HCT116 (cell line): Measurements from ENCODE around the gene HIPK2. TPM values are rescaled to one million over a fixed set of nuclear protein-coding genes. Genes with fewer than 3 reads are reported as not detected.

Source experiments
- ATAC-seq: fragments of 200-7000 bp; cut with Tn5 transposase; 2 replicates; pipeline ENCODE4 v1.9.1; 2020; ENCODE audit warnings: mild to moderate bottlenecking, moderate library complexity
- BruUV-seq: library from RNA; stranded (reverse); fragments of 400-500 nt; replicated peaks from 2 replicates; lab custom pipeline; 2021; lab: Mats Ljungman, UMichigan
- CTCF ChIA-PET: fragments of 300-600 bp; sonication (Branson Sonifier 250); formaldehyde crosslinking; loops from one replicate; lab custom pipeline; 2021; ENCODE audit warnings: antibody characterized with exemption; lab: Charles Lee
- POLR2A ChIA-PET: fragments of 300-600, 350-600 bp; sonication (Branson Sonifier 250); formaldehyde crosslinking; loops from one replicate; lab custom pipeline; 2021; ENCODE audit warnings: antibody characterized with exemption; lab: Charles Lee
- RAD21 ChIA-PET, 2 experiments: fragments of 300-600 bp; sonication (Branson Sonifier 250); formaldehyde crosslinking; loops; one replicate each; lab custom pipeline; 2023; ENCODE audit warnings: low total read pairs in 2 of 2; ENCODE audit not compliant: uncharacterized antibody in 2 of 2, unreplicated experiment in 2 of 2, low non-redundant PET in 1 of 2; lab: Charles Lee
- DNase-seq: peaks from one replicate; pipeline ENCODE4 v3.0.0-alpha.2; 2010; ENCODE audit warnings: low read depth, low spot score
- H2AFZ ChIP-seq: fragments of 200-600 bp; shearing (Covaris generic), sonication (generic); 2 replicates; pipeline ENCODE4 v1.6.1; 2017; ENCODE audit warnings: low read depth, mixed run types, mixed read lengths, antibody characterized with exemption, low read length; ENCODE audit not compliant: poor library complexity, severe bottlenecking
- H3K27ac ChIP-seq: 2 replicates; pipeline ENCODE4 v1.5.1; 2012; ENCODE audit warnings: low read depth, low read length
- H3K27me3 ChIP-seq: fragments of 200-600 bp; sonication (generic); 2 replicates; pipeline ENCODE4 v1.6.1; 2016; ENCODE audit warnings: mixed run types, low read length, mixed read lengths; ENCODE audit not compliant: insufficient read depth
- H3K36me3 ChIP-seq, 2 experiments: fragments of 200-500 bp in 1 of 2; fragments of 200-600 bp in 1 of 2; sonication (Bioruptor generic) in 1 of 2; sonication (generic) in 1 of 2; 2 replicates each; pipeline versions ENCODE4 v1.5.1 to v1.6.1; 2014 to 2016; ENCODE audit warnings: low read length in 2 of 2, inconsistent platforms in 1 of 2, mixed read lengths in 1 of 2, mixed run types in 1 of 2; ENCODE audit not compliant: insufficient read depth in 2 of 2, control insufficient read depth in 1 of 2
- H3K4me1 ChIP-seq, 2 experiments: fragments of 200-600 bp in 1 of 2; sonication (generic) in 1 of 2; 2 replicates each; pipeline versions ENCODE4 v1.5.1 to v1.6.1; 2012 to 2017; ENCODE audit warnings: low read length in 2 of 2, inconsistent platforms in 1 of 2, mild to moderate bottlenecking in 1 of 2, mixed read lengths in 1 of 2, mixed run types in 1 of 2, moderate library complexity in 1 of 2; ENCODE audit not compliant: insufficient read depth in 2 of 2, control insufficient read depth in 1 of 2
- H3K4me2 ChIP-seq: fragments of 200-600 bp; sonication (generic); 2 replicates; pipeline ENCODE4 v1.6.1; 2017; ENCODE audit warnings: mixed run types, low read length, mixed read lengths
- H3K4me3 ChIP-seq, 2 experiments: fragments of 200-600 bp in 1 of 2; sonication (generic) in 1 of 2; replicated peaks in 1 of 2; 2 replicates each; pipeline ENCODE4 v1.5.1; 2011 to 2016; ENCODE audit warnings: low read length in 2 of 2, control low read depth in 1 of 2, low read depth in 1 of 2, mild to moderate bottlenecking in 1 of 2, mixed read lengths in 1 of 2, mixed run types in 1 of 2
- H3K79me2 ChIP-seq: fragments of 200-600 bp; sonication (generic); 2 replicates; pipeline ENCODE4 v1.6.1; 2017; ENCODE audit warnings: mild to moderate bottlenecking, mixed run types, low read length, moderate library complexity, mixed read lengths; ENCODE audit not compliant: insufficient read depth
- H3K9ac ChIP-seq: fragments of 200-600 bp; sonication (generic); 2 replicates; pipeline ENCODE4 v1.6.1; 2016; ENCODE audit warnings: low read length, mixed read lengths
- H3K9me2 ChIP-seq: fragments of 200-600 bp; sonication (generic), shearing (Covaris generic); 2 replicates; pipeline ENCODE4 v1.6.1; 2017; ENCODE audit warnings: mixed run types, mild to moderate bottlenecking, moderate library complexity; ENCODE audit not compliant: insufficient read depth
- H3K9me3 ChIP-seq, 2 experiments: fragments of 200-500 bp in 1 of 2; fragments of 200-600 bp in 1 of 2; sonication (Bioruptor generic) in 1 of 2; sonication (generic) in 1 of 2; 2 replicates each; pipeline ENCODE4 v1.6.1; 2014 to 2017; ENCODE audit warnings: low read length in 2 of 2, mixed read lengths in 2 of 2, inconsistent platforms in 1 of 2, low read depth in 1 of 2, mild to moderate bottlenecking in 1 of 2, mixed run types in 1 of 2, moderate library complexity in 1 of 2; ENCODE audit not compliant: control insufficient read depth in 1 of 2, insufficient read depth in 1 of 2
- H4K20me1 ChIP-seq: fragments of 200-600 bp; sonication (generic), shearing (Covaris generic); 2 replicates; pipeline ENCODE4 v1.6.1; 2017; ENCODE audit warnings: mixed run types, mild to moderate bottlenecking, moderate library complexity; ENCODE audit not compliant: insufficient read depth
- CBX3 ChIP-seq: IDR thresholded peaks from 2 replicates; pipeline ENCODE4 v1.6.1; 2012; ENCODE audit warnings: low read depth
- CEBPB ChIP-seq: IDR thresholded peaks from 2 replicates; pipeline ENCODE4 v1.6.1; 2012; ENCODE audit warnings: low read depth
- ELF1 ChIP-seq: IDR thresholded peaks from 2 replicates; pipeline ENCODE4 v1.6.1; 2012; ENCODE audit warnings: low read depth, borderline replicate concordance
- EZH2 ChIP-seq: fragments of 200-600 bp; sonication (generic); IDR thresholded peaks from 2 replicates; pipeline ENCODE4 v1.6.1; 2017; ENCODE audit warnings: antibody characterized with exemption, mixed run types
- EZH2phosphoT487 ChIP-seq: fragments of 200-600 bp; IDR thresholded peaks from 2 replicates; pipeline ENCODE4 v1.6.1; 2018; ENCODE audit warnings: antibody characterized with exemption, borderline replicate concordance
- POLR2A ChIP-seq: IDR thresholded peaks from 2 replicates; pipeline ENCODE4 v1.7.0; 2011; ENCODE audit warnings: borderline replicate concordance; ENCODE audit not compliant: insufficient read depth, insufficient read length; ENCODE audit errors: extremely low read depth
- RAD21 ChIP-seq: IDR thresholded peaks from 2 replicates; pipeline ENCODE4 v1.6.1; 2012; ENCODE audit warnings: low read depth, mild to moderate bottlenecking
- SIN3A ChIP-seq: IDR thresholded peaks from 2 replicates; pipeline ENCODE4 v1.6.1; 2012; ENCODE audit warnings: low read depth
- SP1 ChIP-seq: IDR thresholded peaks from 2 replicates; pipeline ENCODE4 v1.6.1; 2012; ENCODE audit warnings: low read depth
- TCF7L2 ChIP-seq: IDR thresholded peaks from 2 replicates; pipeline ENCODE4 v1.7.0; 2011; ENCODE audit warnings: borderline replicate concordance, inconsistent platforms; ENCODE audit not compliant: insufficient read depth, insufficient read length; ENCODE audit errors: extremely low read depth
- YY1 ChIP-seq: IDR thresholded peaks from 2 replicates; pipeline ENCODE4 v1.6.1; 2011; ENCODE audit warnings: low read length, low read depth, moderate library complexity, mild to moderate bottlenecking; ENCODE audit not compliant: insufficient replicate concordance; ENCODE audit errors: extremely low read depth
- ZBTB33 ChIP-seq: IDR thresholded peaks from 2 replicates; pipeline ENCODE4 v1.6.1; 2011; ENCODE audit warnings: mild to moderate bottlenecking, low read length, moderate library complexity; ENCODE audit not compliant: insufficient replicate concordance; ENCODE audit errors: extremely low read depth
- ZNF274 ChIP-seq: fragments of 200-500 bp; sonication (Bioruptor generic); IDR thresholded peaks from 2 replicates; pipeline ENCODE4 v1.6.1; 2014; ENCODE audit warnings: mild to moderate bottlenecking, low read depth, low read length, inconsistent platforms
- intact Hi-C: fragments of 100-400 bp; cut with micrococcal nuclease; formaldehyde crosslinking; loops from 2 replicates; pipeline ENCODE4 v1.10.0; 2022
- total RNA-seq: library from RNA; stranded (reverse); gene quantifications from one replicate; pipeline ENCODE4 v1.2.1, GENCODE V29; 2021; ENCODE audit not compliant: unreplicated experiment
- TF ChIP-seq, protein P1 (sequence below): IDR thresholded peaks from 2 replicates; pipeline ENCODE4 v1.6.1; 2012
- TF ChIP-seq, protein P2 (sequence below): IDR thresholded peaks from 2 replicates; pipeline ENCODE4 v1.6.1; 2012

Gene HIPK2
- total RNA-seq, 1 experiment from 2014 or later: 49.5 TPM

- ChIA-PET RAD21 (no interaction called here), CTCF (interaction anchor here (1.2 kb wide), 1 partner anchor 15 kb away, joined by 6 read pairs; no protein-coding TSS in a partner anchor), POLR2A (interaction anchor here (0.9 kb wide), 1 partner anchor 19 kb away, joined by 3 read pairs; no protein-coding TSS in a partner anchor)
- H3K4me2 ChIP-seq: no peak overlapping the region
- no peak overlapping the region for H3K9ac ChIP-seq
- H3K27ac ChIP-seq: no peak overlapping the region
- no peaks in the 10 kb centered on the region for H4K20me1 ChIP-seq
- H3K4me1 ChIP-seq: peaks cover 11 to 24% of the 10 kb centered on the region in 2 experiments
- intact Hi-C loops: no loop called here
- H2AFZ ChIP-seq: no peak overlapping the region
- H3K27me3 ChIP-seq: no peaks in the 10 kb centered on the region
- H3K36me3 ChIP-seq: no peaks in the 10 kb centered on the region
- no peak for DNase-seq
- no TSS peak for BruUV-seq
- no peak for ATAC-seq
- no peaks in the 10 kb centered on the region for H3K9me3 ChIP-seq
- peaks cover 9% of the 10 kb centered on the region; the same call in 1 of the 2 replicates for H3K79me2 ChIP-seq
- H3K4me3 ChIP-seq: no peak overlapping the region
- no peaks in the 10 kb centered on the region for H3K9me2 ChIP-seq
- TF ChIP-seq ELF1 (no peak), CEBPB (no peak), ZBTB33 (no peak)
- TF ChIP-seq, all 23 proteins: peak for 0
Observed at GRCh38 chr7:139661903-139662302, 115.9 kb downstream of the HIPK2 start.

DNA sequence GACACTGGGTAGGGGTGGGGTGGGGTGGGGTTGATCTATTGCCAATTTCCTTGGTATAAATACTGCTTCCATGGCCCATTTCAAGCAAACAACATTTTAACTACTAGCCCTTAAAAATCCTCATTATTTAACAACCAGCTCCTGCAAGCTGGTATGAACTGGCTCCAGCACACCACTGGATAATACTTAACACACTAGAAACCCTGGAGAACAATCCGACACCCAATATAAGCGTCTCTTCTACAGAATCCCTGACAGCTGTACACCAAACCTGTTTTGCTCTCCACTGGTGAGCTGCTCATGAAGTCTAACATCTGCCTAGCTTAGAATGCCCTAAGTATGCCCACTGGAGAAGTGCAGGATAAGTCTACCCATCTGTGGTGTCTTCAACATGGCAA lies 116.8 kb downstream of the HIPK2 start:
- POLR2A ChIA-PET: interaction anchor here (0.9 kb wide), 1 partner anchor 20 kb away, joined by 3 read pairs; no protein-coding TSS in a partner anchor
- Histone ChIP-seq H3K4me1 (peaks cover 11 to 18% of the 10 kb centered on the region in 2 experiments), H3K9me3 (no peaks in the 10 kb centered on the region), H2AFZ (no peak overlapping the region), H4K20me1 (no peaks in the 10 kb centered on the region), H3K9me2 (no peaks in the 10 kb centered on the region), H3K79me2 (peaks cover 9% of the 10 kb centered on the region; the same call in 1 of the 2 replicates), H3K27me3 (no peaks in the 10 kb centered on the region), H3K9ac (no peak overlapping the region), H3K4me3 (no peak overlapping the region), H3K27ac (no peak overlapping the region), H3K36me3 (no peaks in the 10 kb centered on the region), H3K4me2 (peak overlapping the region; percentile 34)
- CTCF ChIA-PET: interaction anchor here (1.2 kb wide), 1 partner anchor 14 kb away, joined by 6 read pairs; no protein-coding TSS in a partner anchor
- peak; percentile 18; the same call in 1 of the 2 replicates for ATAC-seq
- BruUV-seq: no TSS peak
- intact Hi-C loops: no loop called here
- RAD21 ChIA-PET: no interaction called here
- DNase-seq: no peak
- TF ChIP-seq EZH2phosphoT487: no peak
- TF ChIP-seq ZBTB33: no peak
- no peak for TF ChIP-seq RAD21
- no peak for TF ChIP-seq TCF7L2
- no peak for TF ChIP-seq SP1
- TF ChIP-seq, protein P1, sequence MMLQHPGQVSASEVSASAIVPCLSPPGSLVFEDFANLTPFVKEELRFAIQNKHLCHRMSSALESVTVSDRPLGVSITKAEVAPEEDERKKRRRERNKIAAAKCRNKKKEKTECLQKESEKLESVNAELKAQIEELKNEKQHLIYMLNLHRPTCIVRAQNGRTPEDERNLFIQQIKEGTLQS: no peak
- no peak for TF ChIP-seq YY1
- no peak for TF ChIP-seq EZH2
- no peak for TF ChIP-seq SIN3A
- no peak for TF ChIP-seq CEBPB
- TF ChIP-seq CBX3: no peak
- TF ChIP-seq, protein P2, sequence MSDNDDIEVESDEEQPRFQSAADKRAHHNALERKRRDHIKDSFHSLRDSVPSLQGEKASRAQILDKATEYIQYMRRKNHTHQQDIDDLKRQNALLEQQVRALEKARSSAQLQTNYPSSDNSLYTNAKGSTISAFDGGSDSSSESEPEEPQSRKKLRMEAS: no peak
- no peak for TF ChIP-seq ZNF274
- TF ChIP-seq ELF1: no peak
- no peak for TF ChIP-seq POLR2A
